K562 (cell line): ENCODE data around the gene CIAO2B. TPM values are rescaled to one million over a fixed set of nuclear protein-coding genes. Genes with fewer than 3 reads are reported as not detected.

Experiments
- ATAC-seq: fragments of 200-7000 bp; cut with Tn5 transposase; 3 replicates; pipeline ENCODE4 v1.9.1; 2020; ENCODE audit warnings: moderate library complexity
- BruUV-seq: library from RNA; stranded (reverse); fragments of 400-500 nt; replicated peaks from 2 replicates; lab custom pipeline; 2021; lab: Mats Ljungman, UMichigan
- CTCF ChIA-PET: fragments of 300-600 bp; formaldehyde crosslinking; extraction: SDS; loops from one replicate; lab custom pipeline; 2021; ENCODE audit warnings: low intra/inter-chr PET ratio; lab: Yijun Ruan, JAX
- POLR2A ChIA-PET: fragments of 300-600, 350-650 bp; sonication (Branson Sonifier 250); formaldehyde crosslinking; extraction: SDS; loops from one replicate; lab custom pipeline; 2021; ENCODE audit warnings: antibody characterized with exemption, inconsistent platforms; lab: Yijun Ruan, JAX
- DNase-seq, 4 experiments: peaks; one replicate each; pipeline versions ENCODE4 v3.0.0 to v3.0.0-alpha.2; 2011 to 2018; ENCODE audit warnings: low spot score in 3 of 4, mixed read lengths in 3 of 4; ENCODE audit errors: extremely low read depth in 1 of 4
- FAIRE-seq: peaks from 2 replicates; lab custom pipeline; 2011; peaks lifted over from hg19 to GRCh38; lab: Jason Lieb, UNC
- H2AFZ ChIP-seq: 2 replicates; pipeline ENCODE4 v1.6.0; 2011; ENCODE audit warnings: low read depth, low read length, control low read depth, inconsistent platforms
- H3K27ac ChIP-seq: fragments of 200-600 bp; 3 replicates; pipeline ENCODE4 v1.8.0; 2011; ENCODE audit warnings: low read depth, mild to moderate bottlenecking, control low read depth, inconsistent platforms, low read length, moderate library complexity, mixed read lengths; ENCODE audit errors: extremely low read depth
- H3K27me3 ChIP-seq, 2 experiments: fragments of 300-600 bp in 1 of 2; 2 replicates in 1 of 2; 3 replicates in 1 of 2; pipeline versions ENCODE4 v1.6.0 to v1.8.0; 2011; ENCODE audit warnings: inconsistent platforms in 2 of 2, low read length in 2 of 2, mild to moderate bottlenecking in 1 of 2, mixed read lengths in 1 of 2, moderate library complexity in 1 of 2; ENCODE audit not compliant: control insufficient read depth in 2 of 2, insufficient read depth in 2 of 2
- H3K36me3 ChIP-seq: fragments of 300-600 bp; 3 replicates; pipeline ENCODE4 v1.8.0; 2011; ENCODE audit warnings: mild to moderate bottlenecking, low read length, inconsistent platforms; ENCODE audit not compliant: control insufficient read depth, insufficient read depth
- H3K4me1 ChIP-seq, 2 experiments: fragments of 200-600 bp in 1 of 2; replicated peaks in 1 of 2; 2 replicates in 1 of 2; 3 replicates in 1 of 2; pipeline versions ENCODE4 v1.5.1 to v1.8.0; 2011; ENCODE audit warnings: inconsistent platforms in 2 of 2, low read length in 2 of 2, mild to moderate bottlenecking in 1 of 2, mixed read lengths in 1 of 2, moderate library complexity in 1 of 2; ENCODE audit not compliant: control insufficient read depth in 2 of 2, insufficient read depth in 2 of 2
- H3K4me2 ChIP-seq: 2 replicates; pipeline ENCODE4 v1.6.1; 2011; ENCODE audit warnings: low read length, control low read depth, inconsistent platforms, mixed read lengths; ENCODE audit not compliant: insufficient read depth
- H3K4me3 ChIP-seq: fragments of 200-600 bp; sonication (generic), shearing (Covaris generic); 2 replicates; pipeline ENCODE4 v1.5.1; 2016; ENCODE audit warnings: control low read depth, inconsistent platforms
- H3K79me2 ChIP-seq: fragments of 200-600 bp; 3 replicates; pipeline ENCODE4 v1.8.0; 2011; ENCODE audit warnings: low read length, inconsistent platforms; ENCODE audit not compliant: control insufficient read depth, insufficient read depth
- H3K9ac ChIP-seq, 2 experiments: 2 replicates each; pipeline versions ENCODE4 v1.6.0 to v1.6.1; 2011; ENCODE audit warnings: low read depth in 2 of 2, low read length in 2 of 2, control low read depth in 1 of 2, inconsistent platforms in 1 of 2, mild to moderate bottlenecking in 1 of 2, mixed read lengths in 1 of 2; ENCODE audit not compliant: insufficient read depth in 1 of 2
- H3K9me1 ChIP-seq: one replicate; pipeline ENCODE4 v1.6.0; 2011; ENCODE audit warnings: inconsistent platforms, mild to moderate bottlenecking, low read length, moderate library complexity; ENCODE audit not compliant: control insufficient read depth, insufficient read depth
- H3K9me3 ChIP-seq: replicated peaks from 2 replicates; pipeline ENCODE4 v1.5.1; 2011; ENCODE audit warnings: low read depth, low read length, inconsistent platforms; ENCODE audit not compliant: control insufficient read depth, insufficient read depth
- H4K20me1 ChIP-seq: replicated peaks from 2 replicates; pipeline ENCODE4 v1.6.1; 2011; ENCODE audit warnings: low read length, inconsistent platforms, mixed read lengths; ENCODE audit not compliant: control insufficient read depth, insufficient read depth
- BRD4 ChIP-seq: fragments of 200-600 bp; sonication (generic); IDR thresholded peaks from 2 replicates; pipeline ENCODE4 v1.6.1; 2017; ENCODE audit warnings: inconsistent platforms
- HDAC1 ChIP-seq, 2 experiments: fragments of 450-650 bp; IDR thresholded peaks; 2 replicates each; pipeline ENCODE4 v1.6.1; 2016 to 2017; ENCODE audit warnings: inconsistent platforms in 1 of 2, mild to moderate bottlenecking in 1 of 2, moderate library complexity in 1 of 2
- HOXB6 ChIP-seq: fragments of 250-450 bp; sonication (Bioruptor Pico); IDR thresholded peaks from 2 replicates; pipeline ENCODE4 v1.5.1; 2022; ENCODE audit warnings: mild to moderate bottlenecking, borderline replicate concordance
- KLF16 ChIP-seq: IDR thresholded peaks from 2 replicates; pipeline ENCODE4 v1.6.1; 2016; ENCODE audit warnings: antibody characterized with exemption
- RCOR1 ChIP-seq, 2 experiments: IDR thresholded peaks; 2 replicates each; pipeline ENCODE4 v1.6.1; 2012; ENCODE audit warnings: low read depth in 2 of 2, low read length in 2 of 2, borderline replicate concordance in 1 of 2, improper control_type of control experiment in 1 of 2
- RERE ChIP-seq: sonication (generic); formaldehyde crosslinking; IDR thresholded peaks from 2 replicates; pipeline ENCODE4 v1.8.0; 2023; ENCODE audit warnings: missing genetic modification reagents, mild to moderate bottlenecking, borderline replicate concordance
- RNF219 ChIP-seq: fragments of 250-450 bp; sonication (Bioruptor Pico); IDR thresholded peaks from 2 replicates; pipeline ENCODE4 v1.5.0; 2022; ENCODE audit warnings: mild to moderate bottlenecking
- USF1 ChIP-seq: sonication (generic); formaldehyde crosslinking; IDR thresholded peaks from 2 replicates; pipeline ENCODE4 v1.9.0; 2022; ENCODE audit warnings: mild to moderate bottlenecking, missing genetic modification reagents
- ZNF212 ChIP-seq: fragments of 450-650 bp; formaldehyde crosslinking; IDR thresholded peaks from 2 replicates; pipeline ENCODE4 v1.4.0; 2020; ENCODE audit warnings: mild to moderate bottlenecking
- ZNF311 ChIP-seq: fragments of 250-450 bp; sonication (Bioruptor Pico); IDR thresholded peaks from 2 replicates; pipeline ENCODE4 v1.4.0; 2020; ENCODE audit warnings: mild to moderate bottlenecking, moderate library complexity
- ZNF57 ChIP-seq: fragments of 450-650 bp; formaldehyde crosslinking; IDR thresholded peaks from 2 replicates; pipeline ENCODE4 v1.4.0; 2020; ENCODE audit warnings: mild to moderate bottlenecking, moderate library complexity
- WGBS: fragments of 100-300 bp; shearing (Covaris generic); methylation state at CpG from one replicate; pipeline ENCODE4 v1.1.6; 2016; ENCODE audit warnings: low coverage, mixed read lengths; ENCODE audit not compliant: insufficient coverage; ENCODE audit errors: missing lambda C conversion rate; 5-methylcytosine and 5-hydroxymethylcytosine counted together
- in situ Hi-C: fragments of 300-500 bp; cut with MboI; formaldehyde crosslinking; loops from 4 replicates; pipeline ENCODE4 v1.15.0; 2018; ENCODE audit warnings: inconsistent platforms, mixed read lengths
- intact Hi-C: fragments of 100-400 bp; cut with micrococcal nuclease; formaldehyde crosslinking; loops from 2 replicates; pipeline ENCODE4 v1.14.2; 2022
- polyA plus RNA-seq, 8 experiments: library from polyadenylated mRNA; depleted of rRNA in 4 of 8; stranded (reverse) in 5 of 8; unstranded in 3 of 8; fragments of >200 nt; fragmentation: Nextera tagmentation in 2 of 8; fragmentation: Illumina TruSeq in 1 of 8; extraction: Ambion mirVana in 2 of 8; extraction: Trizol in 1 of 8; gene quantifications; 2 replicates each; pipeline versions ENCODE4 v1.2.1 to v1.2.3, GENCODE V29; 2011 to 2014; ENCODE audit warnings: inconsistent platforms in 1 of 8, missing spikeins in 1 of 8
- total RNA-seq, 7 experiments: library from RNA; depleted of rRNA in 6 of 7; stranded (reverse); fragments of >200 nt in 6 of 7; fragmentation: Illumina TruSeq in 2 of 7; extraction: Trizol in 2 of 7; gene quantifications; 2 replicates each; pipeline versions ENCODE4 v1.2.1 to v1.2.3, GENCODE V29; 2011 to 2021; ENCODE audit warnings: low replicate concordance in 1 of 7

Gene CIAO2B
- total and polyA plus RNA-seq, 9 of the 15 experiments (the other 6 are each of a cell fraction or from before 2014, with no cell fraction given), result 86.8 to 182 (median 113) TPM

GRCh38 chr16:66903544-66904427 lies 30.4 kb downstream of the CIAO2B start:
- FAIRE-seq, result no peak
- TF ChIP-seq RNF219 (CRISPR knock-in tag) (no peak), KLF16 (no peak), HDAC1 (IDR thresholded peaks at IDR 0.05) (no peak), RCOR1 (IDR thresholded peaks at IDR 0.05; ENCODE audit: borderline replicate concordance in 1 of 2, low read depth in 2 of 2, low read length in 2 of 2) (no peak), HOXB6 (CRISPR knock-in tag) (no peak), ZNF57 (CRISPR knock-in tag) (no peak), USF1 (CRISPR knock-in tag) (no peak), ZNF311 (no peak), BRD4 (no peak), ZNF212 (CRISPR knock-in tag) (no peak), RERE (CRISPR knock-in tag) (no peak)

More at GRCh38 chr16:66903544-66904427, 30.4 kb downstream of the CIAO2B start:
- POLR2A ChIA-PET, result interaction anchor here (0.8 to 1.3 kb wide), 3 partner anchors 11 to 25 kb away, joined by 3 to 4 read pairs (median 3); no protein-coding TSS in a partner anchor
- Histone ChIP-seq H3K4me2 (no peak overlapping the region), H3K27ac (no peak overlapping the region), H4K20me1 (no peaks in the 10 kb centered on the region), H3K9me1 (no peaks in the 10 kb centered on the region), H3K9ac (peak overlapping the region in 1 of 2 experiments; percentile 21; a peak in 1 of 4 replicates), H3K4me3 (no peak overlapping the region), H3K79me2 (no peaks in the 10 kb centered on the region), H3K36me3 (no peaks in the 10 kb centered on the region), H3K4me1 (peaks cover 42 to 60% of the 10 kb centered on the region in 2 experiments), H3K27me3 (no peaks in the 10 kb centered on the region), H3K9me3 (no peaks in the 10 kb centered on the region), H2AFZ (no peak overlapping the region)
- ATAC-seq (no peak), DNase-seq (no peak)
- CTCF ChIA-PET, result no interaction called here
- no TSS peak for BruUV-seq
- intact Hi-C loops (no loop called here), in situ Hi-C loops (no loop called here)
- WGBS, result 71% methylated on average over 10 of the region's 11 CpGs
